Gastroesophageal sphincter (tissue), 3 donors: ENCODE results near the gene ZNF511.

Experiments
- CTCF ChIP-seq, 4 experiments: fragments of 200-600 bp in 2 of 4; fragments of 450-650 bp in 2 of 4; sonication (generic) in 1 of 4; IDR thresholded peaks; one replicate each; pipeline ENCODE4 v1.5.1; 2017 to 2019; ENCODE audit warnings: antibody characterized with exemption in 4 of 4, mild to moderate bottlenecking in 2 of 4, moderate library complexity in 2 of 4
- EP300 ChIP-seq: sonication (generic); formaldehyde crosslinking; IDR thresholded peaks from one replicate; pipeline ENCODE4 v1.6.1; 2017; ENCODE audit warnings: antibody characterized with exemption, mild to moderate bottlenecking
- POLR2A ChIP-seq, 2 donors: fragments of 450-650 bp; IDR thresholded peaks; one replicate each; pipeline ENCODE4 v1.6.1; 2017; ENCODE audit warnings: antibody characterized with exemption in 2 of 2, mild to moderate bottlenecking in 2 of 2, moderate library complexity in 1 of 2
- POLR2AphosphoS5 ChIP-seq: sonication (generic); formaldehyde crosslinking; IDR thresholded peaks from one replicate; pipeline ENCODE4 v1.6.1; 2017; ENCODE audit warnings: antibody characterized with exemption

GRCh38 chr10:133311570-133311969 lies 2.9 kb downstream of the ZNF511 start:
- TF ChIP-seq CTCF (IDR thresholded peaks at IDR 0.05) = no peak
- no peak for TF ChIP-seq EP300
- TF ChIP-seq POLR2A (IDR thresholded peaks at IDR 0.05) = no peak
- TF ChIP-seq POLR2AphosphoS5 = no peak
